Endodermal cell (in vitro differentiated cells): ENCODE measurements around the gene PRDM1. TPM values are rescaled to one million over a fixed set of nuclear protein-coding genes. Genes with fewer than 3 reads are reported as not detected.

Source experiments
- DNase-seq: peaks from one replicate; pipeline ENCODE4 v3.0.0-alpha.2; 2017
- H3K27ac ChIP-seq: 2 replicates; pipeline ENCODE4 v1.5.1; 2013; ENCODE audit warnings: mild to moderate bottlenecking, low read depth, low read length, moderate library complexity
- H3K27me3 ChIP-seq: 2 replicates; pipeline ENCODE4 v1.6.1; 2013; ENCODE audit warnings: mild to moderate bottlenecking, low read length, moderate library complexity; ENCODE audit not compliant: insufficient read depth, control insufficient read depth, poor library complexity, severe bottlenecking
- H3K36me3 ChIP-seq: 2 replicates; pipeline ENCODE4 v1.7.0; 2013; ENCODE audit warnings: mild to moderate bottlenecking, low read length, moderate library complexity; ENCODE audit not compliant: control insufficient read depth, insufficient read depth
- H3K4me1 ChIP-seq: one replicate; pipeline ENCODE4 v1.7.0; 2013; ENCODE audit warnings: low read length; ENCODE audit not compliant: control insufficient read depth, insufficient read depth
- H3K4me3 ChIP-seq: 2 replicates; pipeline ENCODE4 v1.5.1; 2013; ENCODE audit warnings: mild to moderate bottlenecking, low read length, moderate library complexity
- H3K9ac ChIP-seq: 2 replicates; pipeline ENCODE4 v1.6.1; 2013; ENCODE audit warnings: mild to moderate bottlenecking, low read length, moderate library complexity; ENCODE audit not compliant: poor library complexity, severe bottlenecking; ENCODE audit errors: extremely low read depth
- H3K9me3 ChIP-seq: 2 replicates; pipeline ENCODE4 v1.6.1; 2013; ENCODE audit warnings: mild to moderate bottlenecking, low read length, moderate library complexity; ENCODE audit not compliant: control insufficient read depth
- H3K27ac Mint-ChIP-seq: 2 replicates; pipeline ENCODE4 v1.8.0; 2020; ENCODE audit warnings: mixed read lengths
- H3K27me3 Mint-ChIP-seq: 2 replicates; pipeline ENCODE4 v1.8.0; 2021; ENCODE audit warnings: mild to moderate bottlenecking, mixed read lengths; ENCODE audit not compliant: insufficient read depth
- H3K36me3 Mint-ChIP-seq: 2 replicates; pipeline ENCODE4 v1.8.0; 2020; ENCODE audit warnings: low read depth, mixed read lengths
- H3K4me1 Mint-ChIP-seq: 2 replicates; pipeline ENCODE4 v1.8.0; 2020; ENCODE audit warnings: mixed read lengths
- H3K4me3 Mint-ChIP-seq: 2 replicates; pipeline ENCODE4 v1.8.0; 2020; ENCODE audit warnings: mild to moderate bottlenecking, moderate library complexity, mixed read lengths
- H3K9me3 Mint-ChIP-seq: 2 replicates; pipeline ENCODE4 v1.8.0; 2020; ENCODE audit warnings: mild to moderate bottlenecking, mixed read lengths
- WGBS, 2 experiments: methylation state at CpG; one replicate each; pipeline versions ENCODE4 v1.1.5 to v1.1.7; 2013; ENCODE audit warnings: missing lambda C conversion rate in 2 of 2, mixed read lengths in 1 of 2; ENCODE audit not compliant: insufficient coverage in 1 of 2, insufficient read length in 1 of 2; 5-methylcytosine and 5-hydroxymethylcytosine counted together
- total RNA-seq, 2 donors: library from RNA; stranded (reverse); fragmentation: NEBNext Ultra II Directional in 1 of 2; extraction: Animal tissue kit (Norgen Biotek cat#: 25700) in 1 of 2; gene quantifications; 2 replicates in 1 of 2; 3 replicates in 1 of 2; pipeline ENCODE4 v1.2.1, GENCODE V29; 2021
- TF ChIP-seq, protein P1 (sequence below): fragments of 200-600 bp; sonication (generic); conservative IDR thresholded peaks from 2 replicates; pipeline ENCODE4 v1.5.0; 2021; ENCODE audit warnings: antibody characterized with exemption, mild to moderate bottlenecking

PRDM1 gene
- total RNA-seq, 2 donors from 2014 or later, result 54.0 to 74.3 TPM

DNA sequence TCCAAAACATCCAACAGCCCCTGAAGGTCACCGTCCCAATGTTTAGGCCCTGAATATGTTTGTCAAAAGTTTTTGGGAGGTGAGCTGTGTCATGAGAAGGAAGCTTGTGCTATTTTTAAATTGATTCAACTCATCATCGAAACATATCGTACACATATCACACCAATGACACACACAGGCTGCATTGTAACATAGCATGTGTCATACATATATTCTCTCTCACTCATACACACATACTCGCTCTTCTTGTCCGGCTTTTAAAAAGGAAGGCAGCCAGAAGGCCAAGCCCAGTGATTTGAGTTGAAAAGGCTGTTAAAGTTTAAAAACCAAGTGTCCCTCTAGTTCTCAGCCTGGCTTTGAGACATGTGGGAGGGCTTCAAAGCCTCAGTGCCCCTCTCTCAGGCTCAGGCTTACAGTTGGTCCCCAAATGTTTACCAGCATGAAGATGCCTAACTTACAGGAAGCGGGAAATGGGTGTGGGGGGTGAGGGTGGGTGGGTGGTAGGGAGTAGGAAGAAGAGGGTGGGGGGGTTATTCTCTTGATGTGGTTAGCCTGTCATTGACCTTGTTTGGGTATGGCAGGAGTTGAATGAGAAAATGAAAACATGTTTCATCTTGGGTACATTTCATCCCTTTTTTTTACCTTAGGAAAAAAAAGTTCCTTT lies 3.3 kb upstream of the PRDM1 start:
- no peak overlapping the region for H3K4me3 ChIP-seq
- Mint-ChIP-seq H3K9me3 (no peaks in the 10 kb centered on the region), H3K4me3 (no peak overlapping the region), H3K27me3 (peaks cover 3% of the 10 kb centered on the region), H3K36me3 (peaks cover 21% of the 10 kb centered on the region), H3K27ac (no peak overlapping the region), H3K4me1 (peaks cover 70% of the 10 kb centered on the region)
- peaks cover 30% of the 10 kb centered on the region for H3K4me1 ChIP-seq
- no peak overlapping the region for H3K27ac ChIP-seq
- no peak for DNase-seq
- TF ChIP-seq, protein P1, sequence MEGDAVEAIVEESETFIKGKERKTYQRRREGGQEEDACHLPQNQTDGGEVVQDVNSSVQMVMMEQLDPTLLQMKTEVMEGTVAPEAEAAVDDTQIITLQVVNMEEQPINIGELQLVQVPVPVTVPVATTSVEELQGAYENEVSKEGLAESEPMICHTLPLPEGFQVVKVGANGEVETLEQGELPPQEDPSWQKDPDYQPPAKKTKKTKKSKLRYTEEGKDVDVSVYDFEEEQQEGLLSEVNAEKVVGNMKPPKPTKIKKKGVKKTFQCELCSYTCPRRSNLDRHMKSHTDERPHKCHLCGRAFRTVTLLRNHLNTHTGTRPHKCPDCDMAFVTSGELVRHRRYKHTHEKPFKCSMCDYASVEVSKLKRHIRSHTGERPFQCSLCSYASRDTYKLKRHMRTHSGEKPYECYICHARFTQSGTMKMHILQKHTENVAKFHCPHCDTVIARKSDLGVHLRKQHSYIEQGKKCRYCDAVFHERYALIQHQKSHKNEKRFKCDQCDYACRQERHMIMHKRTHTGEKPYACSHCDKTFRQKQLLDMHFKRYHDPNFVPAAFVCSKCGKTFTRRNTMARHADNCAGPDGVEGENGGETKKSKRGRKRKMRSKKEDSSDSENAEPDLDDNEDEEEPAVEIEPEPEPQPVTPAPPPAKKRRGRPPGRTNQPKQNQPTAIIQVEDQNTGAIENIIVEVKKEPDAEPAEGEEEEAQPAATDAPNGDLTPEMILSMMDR, result no peak
- 99% methylated on average over 5 of the region's 6 CpGs; no CpG with 5 or more reads in 1 of the 2 experiments for WGBS, 2 experiments
- H3K36me3 ChIP-seq, result peaks cover 31% of the 10 kb centered on the region
- H3K27me3 ChIP-seq, result no peaks in the 10 kb centered on the region
- no peak overlapping the region for H3K9ac ChIP-seq
- no peaks in the 10 kb centered on the region for H3K9me3 ChIP-seq

DNA sequence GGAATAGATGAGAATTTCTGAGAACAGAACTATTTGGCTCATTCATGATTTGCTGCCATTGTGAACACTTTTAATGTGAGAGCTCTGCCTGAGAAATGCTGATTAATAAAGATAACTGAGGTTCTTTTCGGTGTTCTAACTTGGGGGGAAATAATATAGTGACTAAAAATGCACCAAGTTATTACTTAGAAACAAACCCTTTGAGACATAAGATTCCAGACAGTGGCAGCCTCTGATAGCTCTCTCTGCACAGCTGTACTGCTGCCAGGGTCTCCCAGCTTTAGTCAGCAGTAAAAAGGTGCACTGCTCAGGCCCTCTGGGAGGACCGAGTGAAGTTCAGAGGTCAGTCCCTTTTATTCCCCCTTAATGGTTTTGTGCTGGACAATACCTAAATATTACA lies 2.5 kb upstream of the PRDM1 start:
- Mint-ChIP-seq H3K4me1 (peaks cover 70% of the 10 kb centered on the region), H3K27ac (no peak overlapping the region), H3K4me3 (no peak overlapping the region), H3K27me3 (peaks cover 3% of the 10 kb centered on the region), H3K36me3 (peaks cover 21% of the 10 kb centered on the region), H3K9me3 (no peaks in the 10 kb centered on the region)
- 86 to 96% methylated on average over 1 to 2 of the region's 2 CpGs for WGBS, 2 experiments
- Histone ChIP-seq H3K4me1 (peaks cover 28% of the 10 kb centered on the region), H3K4me3 (no peak overlapping the region), H3K36me3 (peaks cover 31% of the 10 kb centered on the region), H3K27ac (no peak overlapping the region), H3K9ac (no peak overlapping the region), H3K9me3 (no peaks in the 10 kb centered on the region), H3K27me3 (no peaks in the 10 kb centered on the region)
- no peak for DNase-seq
- TF ChIP-seq, protein P1, result no peak

DNA sequence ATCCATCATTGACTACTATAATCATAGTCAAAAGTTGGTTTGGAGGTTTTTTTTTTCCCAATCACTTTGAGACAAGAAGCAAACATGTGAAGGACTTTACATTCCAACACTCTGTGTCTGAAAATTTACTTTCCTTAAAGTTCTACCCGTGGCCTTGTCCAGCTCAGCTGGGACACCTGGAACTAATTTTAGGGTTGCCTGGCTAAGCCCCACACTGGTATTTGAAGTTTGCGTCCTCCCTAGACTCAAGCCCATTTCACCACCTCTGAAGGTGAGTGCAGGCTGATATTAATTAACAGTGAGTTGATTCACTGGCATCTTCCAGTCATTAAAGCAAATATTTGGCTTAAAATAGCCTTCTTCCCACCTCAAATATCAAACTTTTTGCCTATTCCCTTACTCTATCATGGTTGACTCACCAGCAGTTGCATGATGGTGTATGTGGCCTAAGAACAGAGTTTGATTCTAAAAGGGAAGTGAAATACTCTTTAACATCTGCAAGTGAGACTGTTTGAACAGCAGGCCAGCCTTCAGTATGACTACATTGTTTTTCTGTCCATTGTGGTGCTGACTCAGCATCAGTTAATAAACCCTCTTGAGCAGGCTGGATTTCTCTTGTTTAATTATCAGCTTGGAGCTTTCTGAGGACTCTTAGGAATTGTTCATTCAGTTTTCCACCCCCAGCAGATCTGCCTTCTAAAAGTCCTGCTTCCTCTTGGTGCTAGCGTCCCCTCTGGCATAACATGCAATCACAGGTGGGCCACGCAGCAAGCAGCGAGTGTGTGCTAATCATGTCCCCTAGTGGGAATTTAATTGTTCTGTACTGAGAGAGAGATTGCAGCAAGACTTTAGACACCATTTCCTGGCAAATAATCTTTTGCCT lies 1.8 kb upstream of the PRDM1 start:
- H3K36me3 Mint-ChIP-seq, result peaks cover 29% of the 10 kb centered on the region
- no peaks in the 10 kb centered on the region for H3K9me3 ChIP-seq
- H3K4me3 ChIP-seq, result no peak overlapping the region
- peaks cover 77% of the 10 kb centered on the region for H3K4me1 Mint-ChIP-seq
- H3K27ac Mint-ChIP-seq, result peak overlapping the region; percentile 46
- no peaks in the 10 kb centered on the region for H3K27me3 ChIP-seq
- H3K9ac ChIP-seq, result no peak overlapping the region
- peaks cover 33% of the 10 kb centered on the region for H3K4me1 ChIP-seq
- DNase-seq, result peak; percentile 89
- peaks cover 3% of the 10 kb centered on the region for H3K27me3 Mint-ChIP-seq
- TF ChIP-seq, protein P1, result peak; percentile 95
- no peak overlapping the region for H3K27ac ChIP-seq
- WGBS, 2 experiments, result 42 to 95% methylated on average over 2 to 5 of the region's 5 CpGs
- H3K9me3 Mint-ChIP-seq, result no peaks in the 10 kb centered on the region
- peak overlapping the region; percentile 88 for H3K4me3 Mint-ChIP-seq
- peaks cover 39% of the 10 kb centered on the region for H3K36me3 ChIP-seq
